K562 (cell line): ENCODE measurements around the gene STPG2. TPM values are rescaled to one million over a fixed set of nuclear protein-coding genes. Genes with fewer than 3 reads are reported as not detected.

Experiments used
- MYNN ChIP-seq, 2 experiments: sonication (generic); formaldehyde crosslinking in 1 of 2; IDR thresholded peaks; 2 replicates each; pipeline versions ENCODE4 v1.5.0 to v1.6.1; 2016 to 2020; ENCODE audit warnings: antibody characterized with exemption in 1 of 2, missing genetic modification reagents in 1 of 2
- NCOA6 ChIP-seq: fragments of 450-650 bp; IDR thresholded peaks from 2 replicates; pipeline ENCODE4 v1.6.1; 2017; ENCODE audit warnings: mild to moderate bottlenecking
- polyA plus RNA-seq, 8 experiments: library from polyadenylated mRNA; depleted of rRNA in 4 of 8; stranded (reverse) in 5 of 8; unstranded in 3 of 8; fragments of >200 nt; fragmentation: Nextera tagmentation in 2 of 8; fragmentation: Illumina TruSeq in 1 of 8; extraction: Ambion mirVana in 2 of 8; extraction: Trizol in 1 of 8; gene quantifications; 2 replicates each; pipeline versions ENCODE4 v1.2.1 to v1.2.3, GENCODE V29; 2011 to 2014; ENCODE audit warnings: inconsistent platforms in 1 of 8, missing spikeins in 1 of 8
- total RNA-seq, 7 experiments: library from RNA; depleted of rRNA in 6 of 7; stranded (reverse); fragments of >200 nt in 6 of 7; fragmentation: Illumina TruSeq in 2 of 7; extraction: Trizol in 2 of 7; gene quantifications; 2 replicates each; pipeline versions ENCODE4 v1.2.1 to v1.2.3, GENCODE V29; 2011 to 2021; ENCODE audit warnings: low replicate concordance in 1 of 7
- TF ChIP-seq, protein P1 (sequence below): IDR thresholded peaks from 2 replicates; pipeline ENCODE4 v1.6.1; 2014; ENCODE audit warnings: antibody characterized with exemption
- TF ChIP-seq, protein P2 (sequence below): fragments of 450-650 bp; IDR thresholded peaks from 2 replicates; pipeline ENCODE4 v1.6.1; 2016; ENCODE audit warnings: missing biosample characterization, missing genetic modification characterization
- TF ChIP-seq, protein P3 (sequence below): sonication (generic); formaldehyde crosslinking; IDR thresholded peaks from 2 replicates; pipeline ENCODE4 v1.8.1; 2023; ENCODE audit warnings: mild to moderate bottlenecking, missing genetic modification reagents, moderate library complexity
- TF ChIP-seq, protein P4 (sequence below): fragments of 450-650 bp; formaldehyde crosslinking; IDR thresholded peaks from 2 replicates; pipeline ENCODE4 v1.4.0; 2020; ENCODE audit warnings: mild to moderate bottlenecking, mixed read lengths

STPG2 gene
- total and polyA plus RNA-seq, 9 of the 15 experiments (the other 6 are each of a cell fraction or from before 2014, with no cell fraction given), result not detected

DNA sequence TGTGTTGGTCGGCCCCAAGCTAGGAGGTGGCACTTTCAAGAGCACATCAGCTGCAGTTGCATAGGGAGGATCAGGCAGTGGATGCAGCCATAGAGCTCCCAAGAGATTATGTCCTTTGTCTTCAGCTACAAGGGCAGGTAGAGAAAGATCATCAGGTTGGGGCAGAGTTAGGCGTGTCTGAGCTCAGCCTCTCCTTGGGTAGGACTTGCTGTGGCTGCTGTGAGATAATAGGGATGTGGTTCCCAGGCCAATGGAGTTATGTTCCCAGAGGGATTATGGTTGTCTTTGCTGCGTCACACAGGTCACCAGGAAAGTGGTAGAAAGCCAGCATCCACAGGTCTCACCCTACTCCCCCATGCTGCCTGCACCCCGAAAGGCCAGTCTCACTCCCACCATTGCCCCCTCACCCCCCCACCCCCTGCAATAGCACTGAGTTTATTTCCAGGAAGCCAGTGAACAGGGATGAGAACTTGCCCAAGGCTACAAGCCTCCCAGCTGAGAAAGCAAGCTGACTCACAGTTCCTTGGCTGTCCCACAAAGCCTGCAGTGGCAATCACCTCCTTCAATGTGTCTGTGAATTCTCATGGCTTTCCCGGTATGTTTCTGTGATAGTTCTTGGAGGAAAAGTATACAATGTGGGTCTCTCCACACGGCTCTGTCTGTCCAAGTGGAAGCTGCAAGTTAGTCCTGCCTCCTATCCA lies 148.4 kb downstream of the STPG2 start (continued):
- TF ChIP-seq, protein P1, sequence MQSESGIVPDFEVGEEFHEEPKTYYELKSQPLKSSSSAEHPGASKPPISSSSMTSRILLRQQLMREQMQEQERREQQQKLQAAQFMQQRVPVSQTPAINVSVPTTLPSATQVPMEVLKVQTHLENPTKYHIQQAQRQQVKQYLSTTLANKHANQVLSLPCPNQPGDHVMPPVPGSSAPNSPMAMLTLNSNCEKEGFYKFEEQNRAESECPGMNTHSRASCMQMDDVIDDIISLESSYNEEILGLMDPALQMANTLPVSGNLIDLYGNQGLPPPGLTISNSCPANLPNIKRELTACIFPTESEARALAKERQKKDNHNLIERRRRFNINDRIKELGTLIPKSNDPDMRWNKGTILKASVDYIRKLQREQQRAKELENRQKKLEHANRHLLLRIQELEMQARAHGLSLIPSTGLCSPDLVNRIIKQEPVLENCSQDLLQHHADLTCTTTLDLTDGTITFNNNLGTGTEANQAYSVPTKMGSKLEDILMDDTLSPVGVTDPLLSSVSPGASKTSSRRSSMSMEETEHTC, result no peak
- TF ChIP-seq, protein P2, sequence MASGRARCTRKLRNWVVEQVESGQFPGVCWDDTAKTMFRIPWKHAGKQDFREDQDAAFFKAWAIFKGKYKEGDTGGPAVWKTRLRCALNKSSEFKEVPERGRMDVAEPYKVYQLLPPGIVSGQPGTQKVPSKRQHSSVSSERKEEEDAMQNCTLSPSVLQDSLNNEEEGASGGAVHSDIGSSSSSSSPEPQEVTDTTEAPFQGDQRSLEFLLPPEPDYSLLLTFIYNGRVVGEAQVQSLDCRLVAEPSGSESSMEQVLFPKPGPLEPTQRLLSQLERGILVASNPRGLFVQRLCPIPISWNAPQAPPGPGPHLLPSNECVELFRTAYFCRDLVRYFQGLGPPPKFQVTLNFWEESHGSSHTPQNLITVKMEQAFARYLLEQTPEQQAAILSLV (tag), result no peak
- TF ChIP-seq, protein P3, sequence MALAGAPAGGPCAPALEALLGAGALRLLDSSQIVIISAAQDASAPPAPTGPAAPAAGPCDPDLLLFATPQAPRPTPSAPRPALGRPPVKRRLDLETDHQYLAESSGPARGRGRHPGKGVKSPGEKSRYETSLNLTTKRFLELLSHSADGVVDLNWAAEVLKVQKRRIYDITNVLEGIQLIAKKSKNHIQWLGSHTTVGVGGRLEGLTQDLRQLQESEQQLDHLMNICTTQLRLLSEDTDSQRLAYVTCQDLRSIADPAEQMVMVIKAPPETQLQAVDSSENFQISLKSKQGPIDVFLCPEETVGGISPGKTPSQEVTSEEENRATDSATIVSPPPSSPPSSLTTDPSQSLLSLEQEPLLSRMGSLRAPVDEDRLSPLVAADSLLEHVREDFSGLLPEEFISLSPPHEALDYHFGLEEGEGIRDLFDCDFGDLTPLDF (CRISPR knock-in tag), result no peak
- TF ChIP-seq, protein P4, sequence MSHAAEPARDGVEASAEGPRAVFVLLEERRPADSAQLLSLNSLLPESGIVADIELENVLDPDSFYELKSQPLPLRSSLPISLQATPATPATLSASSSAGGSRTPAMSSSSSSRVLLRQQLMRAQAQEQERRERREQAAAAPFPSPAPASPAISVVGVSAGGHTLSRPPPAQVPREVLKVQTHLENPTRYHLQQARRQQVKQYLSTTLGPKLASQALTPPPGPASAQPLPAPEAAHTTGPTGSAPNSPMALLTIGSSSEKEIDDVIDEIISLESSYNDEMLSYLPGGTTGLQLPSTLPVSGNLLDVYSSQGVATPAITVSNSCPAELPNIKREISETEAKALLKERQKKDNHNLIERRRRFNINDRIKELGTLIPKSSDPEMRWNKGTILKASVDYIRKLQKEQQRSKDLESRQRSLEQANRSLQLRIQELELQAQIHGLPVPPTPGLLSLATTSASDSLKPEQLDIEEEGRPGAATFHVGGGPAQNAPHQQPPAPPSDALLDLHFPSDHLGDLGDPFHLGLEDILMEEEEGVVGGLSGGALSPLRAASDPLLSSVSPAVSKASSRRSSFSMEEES (CRISPR knock-in tag), result no peak
- TF ChIP-seq MYNN (IDR thresholded peaks at IDR 0.05), result no peak
- no peak for TF ChIP-seq MYNN (CRISPR knock-in tag; IDR thresholded peaks at IDR 0.05)
- TF ChIP-seq NCOA6, result no peak
